HCT116 (cell line): ENCODE measurements around the gene ZIC5. TPM values are rescaled to one million over a fixed set of nuclear protein-coding genes. Genes with fewer than 3 reads are reported as not detected.

Source experiments
- ATAC-seq: fragments of 200-7000 bp; cut with Tn5 transposase; 2 replicates; pipeline ENCODE4 v1.9.1; 2020; ENCODE audit warnings: mild to moderate bottlenecking, moderate library complexity
- BruUV-seq: library from RNA; stranded (reverse); fragments of 400-500 nt; replicated peaks from 2 replicates; lab custom pipeline; 2021; lab: Mats Ljungman, UMichigan
- CTCF ChIA-PET: fragments of 300-600 bp; sonication (Branson Sonifier 250); formaldehyde crosslinking; loops from one replicate; lab custom pipeline; 2021; ENCODE audit warnings: antibody characterized with exemption; lab: Charles Lee
- POLR2A ChIA-PET: fragments of 300-600, 350-600 bp; sonication (Branson Sonifier 250); formaldehyde crosslinking; loops from one replicate; lab custom pipeline; 2021; ENCODE audit warnings: antibody characterized with exemption; lab: Charles Lee
- RAD21 ChIA-PET, 2 experiments: fragments of 300-600 bp; sonication (Branson Sonifier 250); formaldehyde crosslinking; loops; one replicate each; lab custom pipeline; 2023; ENCODE audit warnings: low total read pairs in 2 of 2; ENCODE audit not compliant: uncharacterized antibody in 2 of 2, unreplicated experiment in 2 of 2, low non-redundant PET in 1 of 2; lab: Charles Lee
- DNase-seq: peaks from one replicate; pipeline ENCODE4 v3.0.0-alpha.2; 2010; ENCODE audit warnings: low read depth, low spot score
- H2AFZ ChIP-seq: fragments of 200-600 bp; shearing (Covaris generic), sonication (generic); 2 replicates; pipeline ENCODE4 v1.6.1; 2017; ENCODE audit warnings: low read depth, mixed run types, mixed read lengths, antibody characterized with exemption, low read length; ENCODE audit not compliant: poor library complexity, severe bottlenecking
- H3K27ac ChIP-seq: 2 replicates; pipeline ENCODE4 v1.5.1; 2012; ENCODE audit warnings: low read depth, low read length
- H3K27me3 ChIP-seq: fragments of 200-600 bp; sonication (generic); 2 replicates; pipeline ENCODE4 v1.6.1; 2016; ENCODE audit warnings: mixed run types, low read length, mixed read lengths; ENCODE audit not compliant: insufficient read depth
- H3K36me3 ChIP-seq, 2 experiments: fragments of 200-500 bp in 1 of 2; fragments of 200-600 bp in 1 of 2; sonication (Bioruptor generic) in 1 of 2; sonication (generic) in 1 of 2; 2 replicates each; pipeline versions ENCODE4 v1.5.1 to v1.6.1; 2014 to 2016; ENCODE audit warnings: low read length in 2 of 2, inconsistent platforms in 1 of 2, mixed read lengths in 1 of 2, mixed run types in 1 of 2; ENCODE audit not compliant: insufficient read depth in 2 of 2, control insufficient read depth in 1 of 2
- H3K4me1 ChIP-seq, 2 experiments: fragments of 200-600 bp in 1 of 2; sonication (generic) in 1 of 2; 2 replicates each; pipeline versions ENCODE4 v1.5.1 to v1.6.1; 2012 to 2017; ENCODE audit warnings: low read length in 2 of 2, inconsistent platforms in 1 of 2, mild to moderate bottlenecking in 1 of 2, mixed read lengths in 1 of 2, mixed run types in 1 of 2, moderate library complexity in 1 of 2; ENCODE audit not compliant: insufficient read depth in 2 of 2, control insufficient read depth in 1 of 2
- H3K4me2 ChIP-seq: fragments of 200-600 bp; sonication (generic); 2 replicates; pipeline ENCODE4 v1.6.1; 2017; ENCODE audit warnings: mixed run types, low read length, mixed read lengths
- H3K4me3 ChIP-seq, 2 experiments: fragments of 200-600 bp in 1 of 2; sonication (generic) in 1 of 2; replicated peaks in 1 of 2; 2 replicates each; pipeline ENCODE4 v1.5.1; 2011 to 2016; ENCODE audit warnings: low read length in 2 of 2, control low read depth in 1 of 2, low read depth in 1 of 2, mild to moderate bottlenecking in 1 of 2, mixed read lengths in 1 of 2, mixed run types in 1 of 2
- H3K79me2 ChIP-seq: fragments of 200-600 bp; sonication (generic); 2 replicates; pipeline ENCODE4 v1.6.1; 2017; ENCODE audit warnings: mild to moderate bottlenecking, mixed run types, low read length, moderate library complexity, mixed read lengths; ENCODE audit not compliant: insufficient read depth
- H3K9ac ChIP-seq: fragments of 200-600 bp; sonication (generic); 2 replicates; pipeline ENCODE4 v1.6.1; 2016; ENCODE audit warnings: low read length, mixed read lengths
- H3K9me2 ChIP-seq: fragments of 200-600 bp; sonication (generic), shearing (Covaris generic); 2 replicates; pipeline ENCODE4 v1.6.1; 2017; ENCODE audit warnings: mixed run types, mild to moderate bottlenecking, moderate library complexity; ENCODE audit not compliant: insufficient read depth
- H3K9me3 ChIP-seq, 2 experiments: fragments of 200-500 bp in 1 of 2; fragments of 200-600 bp in 1 of 2; sonication (Bioruptor generic) in 1 of 2; sonication (generic) in 1 of 2; 2 replicates each; pipeline ENCODE4 v1.6.1; 2014 to 2017; ENCODE audit warnings: low read length in 2 of 2, mixed read lengths in 2 of 2, inconsistent platforms in 1 of 2, low read depth in 1 of 2, mild to moderate bottlenecking in 1 of 2, mixed run types in 1 of 2, moderate library complexity in 1 of 2; ENCODE audit not compliant: control insufficient read depth in 1 of 2, insufficient read depth in 1 of 2
- H4K20me1 ChIP-seq: fragments of 200-600 bp; sonication (generic), shearing (Covaris generic); 2 replicates; pipeline ENCODE4 v1.6.1; 2017; ENCODE audit warnings: mixed run types, mild to moderate bottlenecking, moderate library complexity; ENCODE audit not compliant: insufficient read depth
- CBX3 ChIP-seq: IDR thresholded peaks from 2 replicates; pipeline ENCODE4 v1.6.1; 2012; ENCODE audit warnings: low read depth
- CEBPB ChIP-seq: IDR thresholded peaks from 2 replicates; pipeline ENCODE4 v1.6.1; 2012; ENCODE audit warnings: low read depth
- EGR1 ChIP-seq: IDR thresholded peaks from 2 replicates; pipeline ENCODE4 v1.6.1; 2012; ENCODE audit warnings: low read depth
- EZH2 ChIP-seq: fragments of 200-600 bp; sonication (generic); IDR thresholded peaks from 2 replicates; pipeline ENCODE4 v1.6.1; 2017; ENCODE audit warnings: antibody characterized with exemption, mixed run types
- EZH2phosphoT487 ChIP-seq: fragments of 200-600 bp; IDR thresholded peaks from 2 replicates; pipeline ENCODE4 v1.6.1; 2018; ENCODE audit warnings: antibody characterized with exemption, borderline replicate concordance
- POLR2A ChIP-seq: IDR thresholded peaks from 2 replicates; pipeline ENCODE4 v1.7.0; 2011; ENCODE audit warnings: borderline replicate concordance; ENCODE audit not compliant: insufficient read depth, insufficient read length; ENCODE audit errors: extremely low read depth
- SIN3A ChIP-seq: IDR thresholded peaks from 2 replicates; pipeline ENCODE4 v1.6.1; 2012; ENCODE audit warnings: low read depth
- TCF7L2 ChIP-seq: IDR thresholded peaks from 2 replicates; pipeline ENCODE4 v1.7.0; 2011; ENCODE audit warnings: borderline replicate concordance, inconsistent platforms; ENCODE audit not compliant: insufficient read depth, insufficient read length; ENCODE audit errors: extremely low read depth
- YY1 ChIP-seq: IDR thresholded peaks from 2 replicates; pipeline ENCODE4 v1.6.1; 2011; ENCODE audit warnings: low read length, low read depth, moderate library complexity, mild to moderate bottlenecking; ENCODE audit not compliant: insufficient replicate concordance; ENCODE audit errors: extremely low read depth
- ZFX ChIP-seq: fragments of 450-650 bp; IDR thresholded peaks from 2 replicates; pipeline ENCODE4 v1.6.1; 2017
- intact Hi-C: fragments of 100-400 bp; cut with micrococcal nuclease; formaldehyde crosslinking; loops from 2 replicates; pipeline ENCODE4 v1.10.0; 2022
- total RNA-seq: library from RNA; stranded (reverse); gene quantifications from one replicate; pipeline ENCODE4 v1.2.1, GENCODE V29; 2021; ENCODE audit not compliant: unreplicated experiment
- TF ChIP-seq, protein P1 (sequence below): IDR thresholded peaks from 2 replicates; pipeline ENCODE4 v1.6.1; 2012; ENCODE audit warnings: low read depth
- TF ChIP-seq, protein P2 (sequence below): IDR thresholded peaks from 2 replicates; pipeline ENCODE4 v1.6.1; 2012
- TF ChIP-seq, protein P3 (sequence below): IDR thresholded peaks from 2 replicates; pipeline ENCODE4 v1.6.1; 2011; ENCODE audit warnings: mild to moderate bottlenecking, low read length, moderate library complexity; ENCODE audit not compliant: insufficient replicate concordance; ENCODE audit errors: extremely low read depth

ZIC5 gene
- total RNA-seq, 1 experiment from 2014 or later: 10.3 TPM

DNA sequence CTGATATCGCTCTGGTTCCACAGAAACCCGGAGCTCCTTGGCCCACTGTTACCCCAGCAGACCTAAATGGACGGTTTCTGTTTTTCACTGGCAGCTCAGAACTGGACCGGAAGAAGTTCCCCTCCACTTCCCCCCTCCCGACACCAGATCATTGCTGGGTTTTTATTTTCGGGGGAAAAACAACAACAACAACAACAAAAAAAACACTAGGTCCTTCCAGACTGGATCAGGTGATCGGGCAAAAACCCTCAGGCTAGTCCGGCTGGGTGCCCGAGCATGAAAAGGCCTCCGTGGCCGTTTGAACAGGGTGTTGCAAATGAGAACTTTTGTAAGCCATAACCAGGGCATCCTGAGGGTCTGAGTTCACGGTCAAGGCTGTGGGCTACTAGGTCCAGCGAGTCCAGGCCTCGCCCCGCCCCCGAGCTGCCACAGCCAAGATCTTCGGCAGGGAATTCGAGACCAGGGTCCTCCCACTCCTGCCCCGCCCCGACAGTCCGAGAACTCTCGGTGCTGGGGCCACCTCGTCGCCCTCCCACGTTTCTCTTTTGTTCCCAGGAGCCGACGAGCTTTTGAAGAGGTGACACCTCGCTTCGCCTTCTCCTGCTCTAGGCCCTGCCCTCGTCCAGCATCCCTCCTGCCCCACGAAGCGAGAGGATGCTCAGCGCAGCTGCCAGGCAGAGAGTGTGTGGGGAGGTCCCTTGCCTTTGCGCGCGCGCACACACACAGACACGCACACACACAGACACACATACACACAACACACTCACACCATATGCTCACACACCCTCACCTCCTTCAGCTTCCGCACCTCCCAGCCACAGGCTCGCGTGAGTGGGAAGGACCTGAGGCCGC lies 18.8 kb upstream of the ZIC5 start:
- ChIA-PET POLR2A (no interaction called here), RAD21 (no interaction called here), CTCF (no interaction called here)
- H3K9me3 ChIP-seq: no peaks in the 10 kb centered on the region
- intact Hi-C loops: no loop called here
- DNase-seq (no peak), ATAC-seq (no peak)
- H4K20me1 ChIP-seq: no peaks in the 10 kb centered on the region; the same call in 1 of the 2 replicates
- H3K27me3 ChIP-seq: peaks cover 26% of the 10 kb centered on the region
- H2AFZ ChIP-seq: no peak overlapping the region
- no peak overlapping the region for H3K9ac ChIP-seq
- H3K4me3 ChIP-seq: no peak overlapping the region
- BruUV-seq: no TSS peak
- no peak overlapping the region for H3K27ac ChIP-seq
- H3K36me3 ChIP-seq: peaks cover 0 to 6% of the 10 kb centered on the region in 2 experiments; a peak in 1 of 4 replicates
- no peak overlapping the region for H3K4me2 ChIP-seq
- H3K9me2 ChIP-seq: no peaks in the 10 kb centered on the region
- no peaks in the 10 kb centered on the region for H3K79me2 ChIP-seq
- TF ChIP-seq SIN3A (no peak), CBX3 (no peak), POLR2A (no peak), YY1 (no peak), CEBPB (no peak), EZH2phosphoT487 (no peak), EGR1 (no peak), ZFX (no peak), TCF7L2 (no peak), EZH2 (no peak)
- TF ChIP-seq, protein P1, sequence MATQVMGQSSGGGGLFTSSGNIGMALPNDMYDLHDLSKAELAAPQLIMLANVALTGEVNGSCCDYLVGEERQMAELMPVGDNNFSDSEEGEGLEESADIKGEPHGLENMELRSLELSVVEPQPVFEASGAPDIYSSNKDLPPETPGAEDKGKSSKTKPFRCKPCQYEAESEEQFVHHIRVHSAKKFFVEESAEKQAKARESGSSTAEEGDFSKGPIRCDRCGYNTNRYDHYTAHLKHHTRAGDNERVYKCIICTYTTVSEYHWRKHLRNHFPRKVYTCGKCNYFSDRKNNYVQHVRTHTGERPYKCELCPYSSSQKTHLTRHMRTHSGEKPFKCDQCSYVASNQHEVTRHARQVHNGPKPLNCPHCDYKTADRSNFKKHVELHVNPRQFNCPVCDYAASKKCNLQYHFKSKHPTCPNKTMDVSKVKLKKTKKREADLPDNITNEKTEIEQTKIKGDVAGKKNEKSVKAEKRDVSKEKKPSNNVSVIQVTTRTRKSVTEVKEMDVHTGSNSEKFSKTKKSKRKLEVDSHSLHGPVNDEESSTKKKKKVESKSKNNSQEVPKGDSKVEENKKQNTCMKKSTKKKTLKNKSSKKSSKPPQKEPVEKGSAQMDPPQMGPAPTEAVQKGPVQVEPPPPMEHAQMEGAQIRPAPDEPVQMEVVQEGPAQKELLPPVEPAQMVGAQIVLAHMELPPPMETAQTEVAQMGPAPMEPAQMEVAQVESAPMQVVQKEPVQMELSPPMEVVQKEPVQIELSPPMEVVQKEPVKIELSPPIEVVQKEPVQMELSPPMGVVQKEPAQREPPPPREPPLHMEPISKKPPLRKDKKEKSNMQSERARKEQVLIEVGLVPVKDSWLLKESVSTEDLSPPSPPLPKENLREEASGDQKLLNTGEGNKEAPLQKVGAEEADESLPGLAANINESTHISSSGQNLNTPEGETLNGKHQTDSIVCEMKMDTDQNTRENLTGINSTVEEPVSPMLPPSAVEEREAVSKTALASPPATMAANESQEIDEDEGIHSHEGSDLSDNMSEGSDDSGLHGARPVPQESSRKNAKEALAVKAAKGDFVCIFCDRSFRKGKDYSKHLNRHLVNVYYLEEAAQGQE: no peak
- TF ChIP-seq, protein P2, sequence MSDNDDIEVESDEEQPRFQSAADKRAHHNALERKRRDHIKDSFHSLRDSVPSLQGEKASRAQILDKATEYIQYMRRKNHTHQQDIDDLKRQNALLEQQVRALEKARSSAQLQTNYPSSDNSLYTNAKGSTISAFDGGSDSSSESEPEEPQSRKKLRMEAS: no peak
- TF ChIP-seq, protein P3, sequence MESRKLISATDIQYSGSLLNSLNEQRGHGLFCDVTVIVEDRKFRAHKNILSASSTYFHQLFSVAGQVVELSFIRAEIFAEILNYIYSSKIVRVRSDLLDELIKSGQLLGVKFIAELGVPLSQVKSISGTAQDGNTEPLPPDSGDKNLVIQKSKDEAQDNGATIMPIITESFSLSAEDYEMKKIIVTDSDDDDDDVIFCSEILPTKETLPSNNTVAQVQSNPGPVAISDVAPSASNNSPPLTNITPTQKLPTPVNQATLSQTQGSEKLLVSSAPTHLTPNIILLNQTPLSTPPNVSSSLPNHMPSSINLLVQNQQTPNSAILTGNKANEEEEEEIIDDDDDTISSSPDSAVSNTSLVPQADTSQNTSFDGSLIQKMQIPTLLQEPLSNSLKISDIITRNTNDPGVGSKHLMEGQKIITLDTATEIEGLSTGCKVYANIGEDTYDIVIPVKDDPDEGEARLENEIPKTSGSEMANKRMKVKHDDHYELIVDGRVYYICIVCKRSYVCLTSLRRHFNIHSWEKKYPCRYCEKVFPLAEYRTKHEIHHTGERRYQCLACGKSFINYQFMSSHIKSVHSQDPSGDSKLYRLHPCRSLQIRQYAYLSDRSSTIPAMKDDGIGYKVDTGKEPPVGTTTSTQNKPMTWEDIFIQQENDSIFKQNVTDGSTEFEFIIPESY: no peak
- peaks cover 0 to 6% of the 10 kb centered on the region in 2 experiments; a peak in 2 of 4 replicates for H3K4me1 ChIP-seq
